B cell (primary cell): ENCODE data around the gene TSNAX. TPM values are rescaled to one million over a fixed set of nuclear protein-coding genes. Genes with fewer than 3 reads are reported as not detected.

Experiments used
- ATAC-seq: fragments of 200-7000 bp; cut with Tn5 transposase; one replicate; pipeline ENCODE4 v1.10.0; 2021; ENCODE audit warnings: low read depth, mild to moderate bottlenecking, moderate number of reproducible peaks, moderate library complexity
- CTCF ChIA-PET: fragments of 350-600 bp; sonication (Branson Sonifier 250); formaldehyde crosslinking; loops from one replicate; lab custom pipeline; 2021; ENCODE audit warnings: antibody characterized with exemption, inconsistent platforms; lab: Charles Lee
- POLR2A ChIA-PET: fragments of 350-600 bp; sonication (Branson Sonifier 250); formaldehyde crosslinking; loops from one replicate; lab custom pipeline; 2021; ENCODE audit warnings: antibody characterized with exemption; lab: Charles Lee
- DNase-seq: peaks from one replicate; pipeline ENCODE4 v3.0.0; 2013
- H2AFZ ChIP-seq: 2 replicates; pipeline ENCODE4 v1.6.1; 2012; ENCODE audit warnings: mild to moderate bottlenecking, low read depth, low read length; ENCODE audit not compliant: insufficient read depth, poor library complexity, severe bottlenecking
- H3K27ac ChIP-seq, 2 donors: 1 replicate in 1 of 2; 2 replicates in 1 of 2; pipeline ENCODE4 v1.5.1; 2012 to 2013; ENCODE audit warnings: low read length in 2 of 2, mild to moderate bottlenecking in 2 of 2, moderate library complexity in 1 of 2
- H3K27me3 ChIP-seq, 4 experiments: fragments of 200-600 bp in 1 of 4; sonication (generic) in 1 of 4; replicated peaks in 1 of 4; 1 replicate in 2 of 4; 2 replicates in 2 of 4; pipeline versions ENCODE4 v1.6.1 to v1.7.0; 2013 to 2016; ENCODE audit warnings: low read length in 3 of 4, mild to moderate bottlenecking in 2 of 4, mixed read lengths in 1 of 4, moderate library complexity in 1 of 4; ENCODE audit not compliant: insufficient read depth in 4 of 4, control insufficient read depth in 3 of 4; ENCODE audit errors: control extremely low read depth in 1 of 4
- H3K36me3 ChIP-seq, 2 experiments: replicated peaks in 1 of 2; 1 replicate in 1 of 2; 2 replicates in 1 of 2; pipeline versions ENCODE4 v1.6.1 to v1.7.1; 2013; ENCODE audit warnings: low read length in 1 of 2; ENCODE audit not compliant: insufficient read depth in 2 of 2, control insufficient read depth in 1 of 2; ENCODE audit errors: control extremely low read depth in 1 of 2, extremely low read depth in 1 of 2
- H3K4me1 ChIP-seq, 2 donors: fragments of 200-600 bp in 1 of 2; sonication (generic) in 1 of 2; 1 replicate in 1 of 2; 2 replicates in 1 of 2; pipeline versions ENCODE4 v1.5.1 to v1.6.1; 2013 to 2017; ENCODE audit warnings: low read length in 2 of 2; ENCODE audit not compliant: control insufficient read depth in 2 of 2, insufficient read depth in 2 of 2
- H3K4me2 ChIP-seq: replicated peaks from 2 replicates; pipeline ENCODE3; 2012; ENCODE audit warnings: mild to moderate bottlenecking, low read depth, low read length; ENCODE audit not compliant: poor library complexity, severe bottlenecking
- H3K4me3 ChIP-seq, 5 experiments: fragments of 200-600 bp in 1 of 5; sonication (generic) in 1 of 5; 1 replicate in 3 of 5; 2 replicates in 2 of 5; pipeline versions ENCODE4 v1.5.1 to v1.7.0; 2011 to 2016; ENCODE audit warnings: low read length in 4 of 5, mild to moderate bottlenecking in 4 of 5, low read depth in 2 of 5, control low read depth in 1 of 5, moderate library complexity in 1 of 5; ENCODE audit not compliant: insufficient read depth in 1 of 5; ENCODE audit errors: control extremely low read depth in 1 of 5, extremely low read depth in 1 of 5
- H3K79me2 ChIP-seq: fragments of 200-600 bp; sonication (generic); one replicate; pipeline ENCODE4 v1.6.0; 2016; ENCODE audit warnings: low read length; ENCODE audit not compliant: control insufficient read depth, insufficient read depth
- H3K9ac ChIP-seq: fragments of 200-600 bp; sonication (generic); 2 replicates; pipeline ENCODE4 v1.6.1; 2017; ENCODE audit warnings: mild to moderate bottlenecking, low read length, moderate library complexity
- H3K9me3 ChIP-seq, 3 donors: one replicate each; pipeline versions ENCODE4 v1.6.1 to v1.7.1; 2013; ENCODE audit warnings: low read length in 2 of 3; ENCODE audit not compliant: control insufficient read depth in 2 of 3, insufficient read depth in 1 of 3; ENCODE audit errors: control extremely low read depth in 1 of 3
- H4K20me1 ChIP-seq: 2 replicates; pipeline ENCODE4 v1.6.0; 2012; ENCODE audit warnings: mild to moderate bottlenecking, low read length; ENCODE audit not compliant: insufficient read depth, control insufficient read depth, poor library complexity, severe bottlenecking
- H3K27ac Mint-ChIP-seq: one replicate; pipeline ENCODE4 v1.8.0; 2021; ENCODE audit warnings: mixed read lengths
- H3K27me3 Mint-ChIP-seq: one replicate; pipeline ENCODE4 v1.8.0; 2021; ENCODE audit warnings: mixed read lengths
- H3K4me1 Mint-ChIP-seq: one replicate; pipeline ENCODE4 v1.8.0; 2021; ENCODE audit warnings: mixed read lengths
- H3K4me3 Mint-ChIP-seq: one replicate; pipeline ENCODE4 v1.8.0; 2021; ENCODE audit warnings: mixed read lengths
- H3K9me3 Mint-ChIP-seq: one replicate; pipeline ENCODE4 v1.8.0; 2022; ENCODE audit warnings: mixed read lengths; ENCODE audit not compliant: insufficient read depth
- CTCF ChIP-seq: fragments of 200-600 bp; IDR thresholded peaks from one replicate; pipeline ENCODE4 v1.8.0; 2022; ENCODE audit warnings: antibody characterized with exemption, mild to moderate bottlenecking
- EZH2 ChIP-seq: IDR thresholded peaks from 2 replicates; pipeline ENCODE4 v1.6.1; 2012; ENCODE audit warnings: borderline replicate concordance, low read depth, mild to moderate bottlenecking, moderate library complexity, low read length; ENCODE audit not compliant: insufficient read depth, poor library complexity, severe bottlenecking
- WGBS: methylation state at CpG from one replicate; pipeline ENCODE4 v1.1.5; 2013; ENCODE audit warnings: missing lambda C conversion rate; ENCODE audit not compliant: insufficient coverage; 5-methylcytosine and 5-hydroxymethylcytosine counted together
- intact Hi-C: fragments of 100-400 bp; cut with micrococcal nuclease; formaldehyde crosslinking; loops from one replicate; pipeline ENCODE4 v1.10.0; 2022
- polyA plus RNA-seq: library from polyadenylated mRNA; depleted of rRNA; stranded (reverse); fragments of >200 nt; gene quantifications from 2 replicates; pipeline ENCODE4 v1.2.3, GENCODE V29; 2012
- total RNA-seq, 2 donors: library from RNA; stranded (reverse); fragments of 120-200 nt in 1 of 2; gene quantifications; 1 replicate in 1 of 2; 2 replicates in 1 of 2; pipeline versions ENCODE4 v1.2.3 to v1.2.4, GENCODE V29; 2013 to 2022

TSNAX gene
- total and polyA plus RNA-seq, 2 donors (not counting 1 experiment from before 2014, with no cell fraction given): 9.0 to 41.4 TPM

- no peak overlapping the region for H3K4me3 Mint-ChIP-seq
- POLR2A ChIA-PET: no interaction called here
- H3K79me2 ChIP-seq: no peaks in the 10 kb centered on the region
- no peaks in the 10 kb centered on the region for H3K4me1 ChIP-seq
- ATAC-seq: no peak
- H3K27ac ChIP-seq: no peak overlapping the region
- H3K4me3 ChIP-seq: no peak overlapping the region
- H3K9me3 Mint-ChIP-seq: peaks cover 11% of the 10 kb centered on the region
- H3K36me3 ChIP-seq: no peaks in the 10 kb centered on the region
- WGBS: no CpG with 5 or more reads among the region's 1 CpG
- intact Hi-C loops: no loop called here
- no peak overlapping the region for H3K27ac Mint-ChIP-seq
- no peak overlapping the region for H2AFZ ChIP-seq
- peaks cover 1 to 20% (median 12%) of the 10 kb centered on the region in 3 donors for H3K9me3 ChIP-seq
- peaks cover 0 to 4% (median 1%) of the 10 kb centered on the region in 4 experiments for H3K27me3 ChIP-seq
- peaks cover 16% of the 10 kb centered on the region for H3K27me3 Mint-ChIP-seq
- no peak for TF ChIP-seq CTCF
- no peak for TF ChIP-seq EZH2
- no peaks in the 10 kb centered on the region for H4K20me1 ChIP-seq
- no peak overlapping the region for H3K4me2 ChIP-seq
- H3K9ac ChIP-seq: no peak overlapping the region
- no peaks in the 10 kb centered on the region for H3K4me1 Mint-ChIP-seq
- CTCF ChIA-PET: no interaction called here
- no peak for DNase-seq
These were observed 33.9 kb upstream of the TSNAX start for GRCh38 chr1:231494439-231495110.

GRCh38 chr1:231497629-231498152 is 30.8 kb upstream of the TSNAX start:
- WGBS: no CpG with 5 or more reads among the region's 2 CpGs
- Histone ChIP-seq H4K20me1 (no peaks in the 10 kb centered on the region), H3K4me1 (no peaks in the 10 kb centered on the region), H3K4me3 (no peak overlapping the region), H3K4me2 (no peak overlapping the region), H2AFZ (no peak overlapping the region), H3K79me2 (no peaks in the 10 kb centered on the region), H3K36me3 (no peaks in the 10 kb centered on the region), H3K9me3 (peaks cover 5 to 31% (median 16%) of the 10 kb centered on the region in 3 donors), H3K27ac (no peak overlapping the region), H3K9ac (no peak overlapping the region), H3K27me3 (peaks cover 0 to 4% (median 1%) of the 10 kb centered on the region in 4 experiments)
- peaks cover 16% of the 10 kb centered on the region for H3K27me3 Mint-ChIP-seq
- DNase-seq: no peak
- no peak overlapping the region for H3K4me3 Mint-ChIP-seq
- CTCF ChIA-PET: no interaction called here
- POLR2A ChIA-PET: no interaction called here
- TF ChIP-seq EZH2 (no peak), CTCF (no peak)
- H3K9me3 Mint-ChIP-seq: peaks cover 19% of the 10 kb centered on the region
- intact Hi-C loops: no loop called here
- no peaks in the 10 kb centered on the region for H3K4me1 Mint-ChIP-seq
- ATAC-seq: no peak
- H3K27ac Mint-ChIP-seq: no peak overlapping the region
